Fibroblast of mammary gland (primary cell): ENCODE measurements around the gene NRXN3.

Experiments used
- DNase-seq: peaks from one replicate; pipeline ENCODE4 v3.0.0-alpha.2; 2010; ENCODE audit warnings: low read depth
- H3K4me3 ChIP-seq: 2 replicates; pipeline ENCODE4 v1.5.1; 2011; ENCODE audit warnings: low read depth, mild to moderate bottlenecking, low read length, moderate library complexity; ENCODE audit not compliant: control insufficient read depth
- CTCF ChIP-seq: conservative IDR thresholded peaks from 2 replicates; pipeline ENCODE4 v1.5.1; 2011; ENCODE audit warnings: low read depth, low read length, inconsistent platforms; ENCODE audit not compliant: control insufficient read depth, insufficient read depth

The NRXN3 gene

GRCh38 chr14:79631276-79631675 is 1461.1 kb downstream of the NRXN3 start:
- no peak overlapping the region for H3K4me3 ChIP-seq
- no peak for DNase-seq
- no peak for TF ChIP-seq CTCF

- no peak for TF ChIP-seq CTCF
- H3K4me3 ChIP-seq = no peak overlapping the region
- DNase-seq = no peak
Measured at GRCh38 chr14:79638672-79639266, 1468.6 kb downstream of the NRXN3 start.

DNA sequence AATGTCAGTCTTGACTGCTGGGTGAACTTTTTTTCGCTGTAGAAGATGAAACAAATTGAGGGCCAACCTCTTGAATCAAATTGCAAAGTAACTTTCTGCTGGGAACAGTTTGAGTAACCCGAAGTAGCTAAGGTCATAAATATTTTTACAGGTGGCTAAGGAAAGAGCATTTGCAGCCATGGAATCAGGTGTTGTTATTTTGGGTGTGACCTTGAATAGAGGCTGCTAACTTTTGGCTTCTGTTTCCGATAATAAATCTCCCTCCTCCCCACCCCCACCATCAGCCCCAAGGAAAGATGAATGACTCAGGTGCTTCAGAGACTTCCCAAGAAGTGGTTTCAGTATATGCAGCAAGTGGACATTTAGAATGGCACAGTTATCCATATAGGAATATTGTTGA is 1469.4 kb downstream of the NRXN3 start:
- TF ChIP-seq CTCF = no peak
- H3K4me3 ChIP-seq = no peak overlapping the region
- DNase-seq = no peak

DNA sequence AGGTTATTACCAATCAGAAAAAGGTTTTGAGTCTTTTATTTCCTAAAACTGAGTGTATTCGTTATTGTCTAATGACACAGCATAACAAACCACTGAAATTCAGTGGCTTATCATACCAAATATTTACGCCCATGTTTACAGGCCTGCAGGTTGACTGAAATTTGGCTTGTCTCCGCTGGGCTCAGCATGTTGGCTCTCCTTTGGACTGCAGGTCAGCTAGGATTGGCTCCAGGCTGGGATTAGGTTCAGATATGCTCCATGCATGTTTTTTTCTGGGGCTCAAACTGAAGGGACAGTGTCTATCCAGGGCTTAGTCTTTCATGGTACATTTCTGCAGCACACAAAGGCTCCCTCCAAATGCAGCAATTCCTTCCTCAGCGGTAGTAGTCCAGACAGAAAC is 1471.2 kb downstream of the NRXN3 start:
- no peak for TF ChIP-seq CTCF

GRCh38 chr14:79643132-79643531 is 1473.0 kb downstream of the NRXN3 start:
- DNase-seq = no peak
- no peak for TF ChIP-seq CTCF
- no peak overlapping the region for H3K4me3 ChIP-seq

More for the DNA sequence above, 1471.2 kb downstream of the NRXN3 start:
- DNase-seq = no peak
- no peak overlapping the region for H3K4me3 ChIP-seq

DNA sequence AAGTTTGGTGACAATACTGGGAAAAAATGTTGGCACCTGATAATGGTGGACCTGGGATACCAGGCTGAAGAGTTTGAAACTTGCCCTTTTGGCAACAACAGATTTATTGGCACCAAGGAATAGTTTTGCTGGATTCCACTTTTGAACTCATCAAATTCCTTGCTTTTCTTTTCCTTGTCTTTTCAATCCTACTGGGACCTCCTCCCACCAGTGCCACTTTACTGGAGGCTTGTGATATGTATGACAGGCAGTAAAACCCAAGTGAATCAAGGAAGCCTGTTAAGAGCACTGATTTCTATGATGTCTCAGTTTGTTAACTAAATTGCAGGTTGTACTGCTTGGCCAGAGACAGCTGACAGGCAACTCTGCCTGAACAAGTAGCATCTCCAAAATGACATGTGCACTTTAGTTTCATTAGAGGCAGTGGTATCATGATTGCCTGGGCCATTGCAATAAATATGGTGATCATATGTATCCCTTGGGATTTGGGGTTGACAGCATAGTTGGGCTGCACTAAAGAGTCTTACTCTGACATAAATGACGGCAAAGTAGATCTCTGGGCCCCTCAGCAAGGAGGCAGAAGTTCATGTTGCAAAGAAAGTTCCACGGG is 1475.7 kb downstream of the NRXN3 start:
- no peak overlapping the region for H3K4me3 ChIP-seq
- no peak for DNase-seq
- no peak for TF ChIP-seq CTCF
